Mesenchymal stem cell (in vitro differentiated cells and primary cell): Measurements from ENCODE around the gene RPS8.
"Not testable (repeated sequence)": the region's sequence is repeated elsewhere in the genome, so short reads cannot be mapped to it uniquely, and the experiment has no call there.

Experiments used
- DNase-seq: peaks from one replicate; pipeline ENCODE4 v3.0.0-alpha.2; 2013
- H2AFZ ChIP-seq: one replicate; pipeline ENCODE4 v1.6.1; 2013; ENCODE audit warnings: low read depth, mild to moderate bottlenecking, control low read depth, inconsistent platforms, low read length, moderate library complexity
- H2AK5ac ChIP-seq: 2 replicates; pipeline ENCODE4 v1.6.1; 2013; ENCODE audit warnings: low read length, moderate library complexity, mild to moderate bottlenecking, inconsistent platforms; ENCODE audit not compliant: severe bottlenecking
- H2BK120ac ChIP-seq: one replicate; pipeline ENCODE4 v1.6.1; 2013; ENCODE audit warnings: low read depth, mild to moderate bottlenecking, inconsistent platforms, low read length, moderate library complexity
- H2BK12ac ChIP-seq, 2 experiments: one replicate each; pipeline ENCODE4 v1.6.1; 2013; ENCODE audit warnings: inconsistent platforms in 2 of 2, low read length in 2 of 2, mild to moderate bottlenecking in 2 of 2, moderate library complexity in 2 of 2, control low read depth in 1 of 2
- H2BK15ac ChIP-seq: one replicate; pipeline ENCODE4 v1.6.1; 2013; ENCODE audit warnings: mild to moderate bottlenecking, low read depth, inconsistent platforms; ENCODE audit not compliant: poor library complexity, severe bottlenecking
- H2BK5ac ChIP-seq: 2 replicates; pipeline ENCODE4 v1.6.1; 2013; ENCODE audit warnings: low read depth, mild to moderate bottlenecking, low read length, control low read depth, inconsistent platforms; ENCODE audit not compliant: poor library complexity, severe bottlenecking
- H3K14ac ChIP-seq, 2 experiments: one replicate each; pipeline ENCODE4 v1.6.1; 2013; ENCODE audit warnings: inconsistent platforms in 2 of 2, low read length in 2 of 2, control low read depth in 1 of 2, mild to moderate bottlenecking in 1 of 2, moderate library complexity in 1 of 2
- H3K18ac ChIP-seq, 2 experiments: one replicate each; pipeline ENCODE4 v1.6.1; 2013; ENCODE audit warnings: inconsistent platforms in 2 of 2, low read length in 2 of 2, control low read depth in 1 of 2, low read depth in 1 of 2, mild to moderate bottlenecking in 1 of 2
- H3K23ac ChIP-seq, 2 experiments: one replicate each; pipeline ENCODE4 v1.6.1; 2013; ENCODE audit warnings: inconsistent platforms in 2 of 2, low read length in 2 of 2, mild to moderate bottlenecking in 2 of 2, moderate library complexity in 2 of 2, control low read depth in 1 of 2
- H3K27ac ChIP-seq: 2 replicates; pipeline ENCODE4 v1.5.1; 2013; ENCODE audit warnings: mild to moderate bottlenecking, moderate library complexity, low read length, control low read depth, inconsistent platforms; ENCODE audit not compliant: poor library complexity, severe bottlenecking
- H3K27me3 ChIP-seq, 2 experiments: 2 replicates each; pipeline versions ENCODE4 v1.6.1 to v1.7.0; 2013; ENCODE audit warnings: low read length in 2 of 2, mild to moderate bottlenecking in 2 of 2, moderate library complexity in 2 of 2, control low read depth in 1 of 2, inconsistent platforms in 1 of 2; ENCODE audit not compliant: control insufficient read depth in 1 of 2, insufficient read depth in 1 of 2
- H3K36me3 ChIP-seq, 2 experiments: 2 replicates each; pipeline versions ENCODE4 v1.6.1 to v1.7.0; 2013; ENCODE audit warnings: low read length in 2 of 2, control low read depth in 1 of 2, inconsistent platforms in 1 of 2, low read depth in 1 of 2, mild to moderate bottlenecking in 1 of 2; ENCODE audit not compliant: insufficient read depth in 2 of 2, control insufficient read depth in 1 of 2
- H3K4ac ChIP-seq, 2 experiments: one replicate each; pipeline ENCODE4 v1.6.1; 2013; ENCODE audit warnings: inconsistent platforms in 2 of 2, low read length in 2 of 2, mild to moderate bottlenecking in 2 of 2, moderate library complexity in 2 of 2, control low read depth in 1 of 2, low read depth in 1 of 2
- H3K4me1 ChIP-seq: 2 replicates; pipeline ENCODE4 v1.6.1; 2013; ENCODE audit warnings: low read depth, low read length, control low read depth; ENCODE audit not compliant: control insufficient read depth, insufficient read depth
- H3K4me2 ChIP-seq: 2 replicates; pipeline ENCODE4 v1.6.1; 2013; ENCODE audit warnings: low read length, mild to moderate bottlenecking, inconsistent platforms; ENCODE audit not compliant: poor library complexity, severe bottlenecking
- H3K4me3 ChIP-seq, 2 experiments: 2 replicates each; pipeline versions ENCODE4 v1.5.1 to v1.7.0; 2013; ENCODE audit warnings: low read length in 2 of 2, mild to moderate bottlenecking in 2 of 2, control low read depth in 1 of 2, low read depth in 1 of 2; ENCODE audit not compliant: insufficient read depth in 1 of 2
- H3K79me1 ChIP-seq: replicated peaks from 2 replicates; pipeline ENCODE4 v1.6.1; 2013; ENCODE audit warnings: mild to moderate bottlenecking, control low read depth, low read length, inconsistent platforms; ENCODE audit not compliant: poor library complexity, severe bottlenecking
- H3K9ac ChIP-seq: 2 replicates; pipeline ENCODE4 v1.7.0; 2013; ENCODE audit warnings: mild to moderate bottlenecking, low read length, moderate library complexity
- H3K9me3 ChIP-seq: 2 replicates; pipeline ENCODE4 v1.7.0; 2013; ENCODE audit warnings: mild to moderate bottlenecking, low read length; ENCODE audit not compliant: control insufficient read depth
- H4K8ac ChIP-seq: one replicate; pipeline ENCODE4 v1.6.1; 2013; ENCODE audit warnings: inconsistent platforms, mild to moderate bottlenecking, low read length, moderate library complexity
- H4K91ac ChIP-seq: one replicate; pipeline ENCODE4 v1.6.1; 2013; ENCODE audit warnings: mild to moderate bottlenecking, low read length, inconsistent platforms
- WGBS: methylation state at CpG from one replicate; pipeline ENCODE4 v1.1.7; 2013; ENCODE audit warnings: mixed read lengths; 5-methylcytosine and 5-hydroxymethylcytosine counted together

Gene RPS8

GRCh38 chr1:44790968-44791801, 15.8 kb downstream of the RPS8 start:
- Histone ChIP-seq H3K36me3 (no peaks in the 10 kb centered on the region), H3K4me2 (no peak overlapping the region), H2AFZ (no peak overlapping the region), H3K9ac (no peak overlapping the region), H3K23ac (no peak overlapping the region), H4K8ac (peak overlapping the region; percentile 9), H3K79me1 (no peaks in the 10 kb centered on the region), H3K4ac (no peak overlapping the region), H3K14ac (no peak overlapping the region), H3K4me3 (no peak overlapping the region), H3K27ac (no peak overlapping the region), H3K18ac (no peak overlapping the region), H2BK15ac (no peak overlapping the region), H3K4me1 (peaks cover 7% of the 10 kb centered on the region), H2BK120ac (no peak overlapping the region), H2BK5ac (no peak overlapping the region), H3K9me3 (no peaks in the 10 kb centered on the region), H4K91ac (no peak overlapping the region), H3K27me3 (no peaks in the 10 kb centered on the region), H2BK12ac (no peak overlapping the region), H2AK5ac (no peak overlapping the region)
- 80% methylated on average over 6 of the region's 7 CpGs for WGBS
- peak; percentile 39 for DNase-seq

- H3K27me3 ChIP-seq, result no peaks in the 10 kb centered on the region
- WGBS, result 97% methylated on average over 8 of the region's 9 CpGs
- no peak overlapping the region for H3K9ac ChIP-seq
- H3K4me1 ChIP-seq, result no peaks in the 10 kb centered on the region
- no peaks in the 10 kb centered on the region for H3K9me3 ChIP-seq
- no peaks in the 10 kb centered on the region for H3K36me3 ChIP-seq
- no peak overlapping the region for H4K91ac ChIP-seq
- no peak overlapping the region for H2AFZ ChIP-seq
- no peak overlapping the region for H2AK5ac ChIP-seq
- no peak overlapping the region for H3K18ac ChIP-seq
- no peak overlapping the region for H3K14ac ChIP-seq
- H3K4me2 ChIP-seq, result no peak overlapping the region
- no peaks in the 10 kb centered on the region for H3K79me1 ChIP-seq
- H2BK15ac ChIP-seq, result no peak overlapping the region
- no peak overlapping the region for H3K4ac ChIP-seq
- peak overlapping the region in 1 of 2 experiments; percentile 29 for H2BK12ac ChIP-seq
- H3K23ac ChIP-seq, result no peak overlapping the region
- H4K8ac ChIP-seq, result no peak overlapping the region
- H2BK5ac ChIP-seq, result no peak overlapping the region
- no peak overlapping the region for H3K27ac ChIP-seq
- DNase-seq, result no peak
- no peak overlapping the region for H2BK120ac ChIP-seq
- no peak overlapping the region for H3K4me3 ChIP-seq
Observed at GRCh38 chr1:44792736-44793502, 17.6 kb downstream of the RPS8 start.

GRCh38 chr1:44797886-44798285, 22.5 kb downstream of the RPS8 start:
- H3K36me3 ChIP-seq, result peaks cover 11 to 12% of the 10 kb centered on the region in 2 experiments
- not testable (repeated sequence) for H3K27ac ChIP-seq, H3K14ac ChIP-seq, H2BK120ac ChIP-seq, H3K4me3 ChIP-seq, H2BK5ac ChIP-seq, H3K23ac ChIP-seq, H3K4me2 ChIP-seq, H2BK12ac ChIP-seq, H3K9ac ChIP-seq, H3K4ac ChIP-seq, DNase-seq, H2BK15ac ChIP-seq, H3K27me3 ChIP-seq, H4K91ac ChIP-seq, H3K18ac ChIP-seq, H3K79me1 ChIP-seq, H3K9me3 ChIP-seq, H2AK5ac ChIP-seq, H4K8ac ChIP-seq, H2AFZ ChIP-seq
- H3K4me1 ChIP-seq, result peaks cover 22% of the 10 kb centered on the region
- 89% methylated on average over 7 of the region's 8 CpGs for WGBS
